Measurements from ENCODE around the gene CWC15.

DNA sequence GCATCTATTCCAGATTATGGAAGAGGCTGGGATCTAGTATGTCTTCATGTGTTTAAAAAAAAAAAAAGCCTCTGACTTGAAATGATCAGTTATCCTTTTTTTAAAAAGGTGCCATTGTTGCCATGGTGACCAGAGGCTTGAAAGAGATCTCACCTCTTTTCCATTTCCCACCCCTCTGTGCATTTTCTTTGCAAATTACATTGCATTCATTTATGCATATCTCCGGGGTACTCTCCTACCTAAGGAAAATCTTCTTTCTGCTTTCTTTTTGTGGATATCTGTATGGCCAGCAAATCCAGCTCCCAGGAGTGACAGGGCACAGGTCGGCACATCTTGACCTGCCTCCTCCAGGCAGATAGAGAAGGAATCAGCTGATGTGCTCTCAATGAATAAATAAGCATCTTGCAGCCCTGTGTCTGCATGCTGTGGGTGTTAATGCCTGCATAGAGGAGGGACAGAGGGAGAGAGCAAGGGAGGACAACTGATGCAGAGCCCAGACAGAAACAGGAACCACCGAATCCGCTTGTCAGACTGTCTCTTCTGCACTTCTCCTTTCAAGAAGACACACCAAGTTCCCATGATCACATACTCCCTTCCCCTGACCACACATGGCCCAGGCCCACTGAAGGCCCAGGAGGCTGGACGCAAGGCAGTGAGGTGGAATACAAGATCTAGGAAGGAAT lies 50.9 kb downstream of the CWC15 start:
- TF ChIP-seq, protein P1, sequence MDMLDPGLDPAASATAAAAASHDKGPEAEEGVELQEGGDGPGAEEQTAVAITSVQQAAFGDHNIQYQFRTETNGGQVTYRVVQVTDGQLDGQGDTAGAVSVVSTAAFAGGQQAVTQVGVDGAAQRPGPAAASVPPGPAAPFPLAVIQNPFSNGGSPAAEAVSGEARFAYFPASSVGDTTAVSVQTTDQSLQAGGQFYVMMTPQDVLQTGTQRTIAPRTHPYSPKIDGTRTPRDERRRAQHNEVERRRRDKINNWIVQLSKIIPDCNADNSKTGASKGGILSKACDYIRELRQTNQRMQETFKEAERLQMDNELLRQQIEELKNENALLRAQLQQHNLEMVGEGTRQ (IDR thresholded peaks at IDR 0.05; ENCODE audit: borderline replicate concordance, low read depth, low read length) = no peak
- TF ChIP-seq NFIC (IDR thresholded peaks at IDR 0.05; ENCODE audit: borderline replicate concordance) (no peak), CHD2 (IDR thresholded peaks at IDR 0.05; ENCODE audit: low read length, partially characterized antibody) (no peak), ELF1 (IDR thresholded peaks at IDR 0.05) (no peak), POLR2AphosphoS5 (IDR thresholded peaks at IDR 0.05; ENCODE audit: low read depth, low read length) (no peak), REST (IDR thresholded peaks at IDR 0.05; ENCODE audit: low read depth, low read length) (no peak), EP300 (IDR thresholded peaks at IDR 0.05; ENCODE audit: borderline replicate concordance in 1 of 2, low read depth in 1 of 2, low read length in 1 of 2) (no peak), MAX (IDR thresholded peaks at IDR 0.05; ENCODE audit: low read depth) (no peak), SMC3 (IDR thresholded peaks at IDR 0.05; ENCODE audit: low read depth, low read length) (no peak)
- TF ChIP-seq, protein P2, sequence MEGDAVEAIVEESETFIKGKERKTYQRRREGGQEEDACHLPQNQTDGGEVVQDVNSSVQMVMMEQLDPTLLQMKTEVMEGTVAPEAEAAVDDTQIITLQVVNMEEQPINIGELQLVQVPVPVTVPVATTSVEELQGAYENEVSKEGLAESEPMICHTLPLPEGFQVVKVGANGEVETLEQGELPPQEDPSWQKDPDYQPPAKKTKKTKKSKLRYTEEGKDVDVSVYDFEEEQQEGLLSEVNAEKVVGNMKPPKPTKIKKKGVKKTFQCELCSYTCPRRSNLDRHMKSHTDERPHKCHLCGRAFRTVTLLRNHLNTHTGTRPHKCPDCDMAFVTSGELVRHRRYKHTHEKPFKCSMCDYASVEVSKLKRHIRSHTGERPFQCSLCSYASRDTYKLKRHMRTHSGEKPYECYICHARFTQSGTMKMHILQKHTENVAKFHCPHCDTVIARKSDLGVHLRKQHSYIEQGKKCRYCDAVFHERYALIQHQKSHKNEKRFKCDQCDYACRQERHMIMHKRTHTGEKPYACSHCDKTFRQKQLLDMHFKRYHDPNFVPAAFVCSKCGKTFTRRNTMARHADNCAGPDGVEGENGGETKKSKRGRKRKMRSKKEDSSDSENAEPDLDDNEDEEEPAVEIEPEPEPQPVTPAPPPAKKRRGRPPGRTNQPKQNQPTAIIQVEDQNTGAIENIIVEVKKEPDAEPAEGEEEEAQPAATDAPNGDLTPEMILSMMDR (IDR thresholded peaks at IDR 0.05) = no peak
